HG03039 (cell line): Measurements from ENCODE around the gene BMAL2.

Source experiments
- ATAC-seq: cut with Tn5 transposase; IDR thresholded peaks from one replicate; pipeline ENCODE4 v1.9.1; 2021; ENCODE audit warnings: mild to moderate bottlenecking, moderate library complexity; ENCODE audit not compliant: unreplicated experiment

Gene BMAL2

DNA sequence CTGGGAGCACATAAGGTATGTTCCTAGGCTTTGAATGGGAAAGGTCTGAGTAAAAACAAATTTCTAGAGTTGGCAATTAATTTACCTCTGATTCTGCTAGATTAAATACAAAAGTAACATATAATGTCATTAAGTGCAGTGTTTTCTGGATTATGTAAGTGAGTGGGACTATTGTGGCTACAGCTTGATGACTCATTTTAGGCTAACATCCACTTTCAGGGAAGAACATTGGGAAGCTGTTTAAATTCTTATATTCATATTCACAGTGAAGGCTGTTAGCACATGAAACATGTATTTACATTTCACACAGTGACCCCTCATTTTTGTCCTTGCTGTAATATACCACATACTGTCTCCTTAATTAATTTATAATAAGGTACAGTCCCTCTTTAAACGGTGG, 13.2 kb upstream of the BMAL2 start:
- no peak for ATAC-seq

GRCh38 chr12:27319848-27320247, 12.8 kb upstream of the BMAL2 start:
- no peak for ATAC-seq

DNA sequence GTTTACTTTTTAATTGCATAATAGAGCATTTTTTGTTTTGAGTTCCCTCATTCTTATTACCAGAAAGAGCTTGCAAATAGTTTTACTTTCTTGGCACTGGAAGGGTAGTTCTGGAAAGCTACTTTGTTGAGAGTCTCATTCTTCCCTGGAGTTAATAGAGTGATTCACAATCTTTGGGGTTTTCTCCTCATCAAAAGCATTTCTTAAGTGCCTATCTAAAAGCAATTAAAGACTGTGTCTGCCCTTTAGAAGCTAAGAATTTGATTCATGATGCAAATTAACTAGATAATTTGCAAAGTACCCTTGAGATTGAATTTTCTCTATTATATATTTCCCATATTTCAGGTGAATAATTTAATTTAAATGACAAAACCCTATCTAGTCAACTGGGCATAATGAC, 8.1 kb upstream of the BMAL2 start:
- ATAC-seq, result no peak

GRCh38 chr12:27330846-27331245, 1.8 kb upstream of the BMAL2 start:
- ATAC-seq, result no peak

- peak; percentile 38 for ATAC-seq
Observed at GRCh38 chr12:27331291-27331926, 1.2 kb upstream of the BMAL2 start.

DNA sequence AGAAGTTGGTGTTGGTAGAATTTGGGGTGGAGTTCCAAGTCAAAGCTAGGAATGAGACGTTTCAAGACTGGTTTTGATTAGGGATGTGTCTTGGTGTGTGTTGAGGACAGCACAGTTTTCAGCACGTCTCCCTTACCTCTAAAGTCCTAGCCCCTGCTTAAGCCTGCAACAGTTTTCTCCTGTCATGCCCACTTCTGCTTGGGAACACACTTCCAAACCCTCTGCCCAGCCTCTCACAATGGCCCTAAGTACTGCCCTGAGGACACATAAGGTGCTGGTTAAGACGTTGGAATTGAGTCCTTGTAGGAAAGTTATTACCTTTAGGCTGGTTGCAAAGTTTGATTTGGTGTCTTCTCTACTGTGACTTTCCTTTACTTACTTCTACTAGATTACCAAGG, 710 bp upstream of the BMAL2 start:
- no peak for ATAC-seq

GRCh38 chr12:27332407-27332713, 276 bp upstream of the BMAL2 start:
- ATAC-seq, result no peak

GRCh38 chr12:27333403-27334009, 870 bp downstream of the BMAL2 start:
- ATAC-seq, result peak; percentile 30

GRCh38 chr12:27334042-27334720, 1.5 kb downstream of the BMAL2 start:
- no peak for ATAC-seq

GRCh38 chr12:27334721-27335082, 2.1 kb downstream of the BMAL2 start:
- no peak for ATAC-seq

GRCh38 chr12:27335364-27336281, 3.0 kb downstream of the BMAL2 start:
- no peak for ATAC-seq

- no peak for ATAC-seq
Observed at GRCh38 chr12:27336282-27336653, 3.6 kb downstream of the BMAL2 start.

DNA sequence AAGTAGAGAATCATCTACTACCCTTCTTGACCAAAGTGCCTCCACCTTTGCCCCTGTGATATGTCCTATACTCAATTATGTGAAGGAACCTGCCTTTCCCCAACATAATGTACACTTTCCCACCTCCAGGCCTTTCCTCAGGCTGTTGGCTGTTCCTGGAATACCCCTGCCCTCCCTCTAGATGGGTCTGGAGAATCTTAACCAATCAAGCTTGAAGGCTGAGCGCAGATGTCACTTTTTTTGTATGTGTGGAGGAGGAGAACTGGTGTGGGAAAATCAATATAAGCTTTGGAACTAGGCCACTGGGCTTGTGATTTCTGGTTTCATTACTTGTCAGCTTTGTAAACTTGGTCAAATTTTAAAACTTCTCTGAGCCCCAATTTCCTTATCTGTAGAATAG, 4.7 kb downstream of the BMAL2 start:
- no peak for ATAC-seq

- no peak for ATAC-seq
Observed at GRCh38 chr12:27338473-27338872, 5.8 kb downstream of the BMAL2 start.

DNA sequence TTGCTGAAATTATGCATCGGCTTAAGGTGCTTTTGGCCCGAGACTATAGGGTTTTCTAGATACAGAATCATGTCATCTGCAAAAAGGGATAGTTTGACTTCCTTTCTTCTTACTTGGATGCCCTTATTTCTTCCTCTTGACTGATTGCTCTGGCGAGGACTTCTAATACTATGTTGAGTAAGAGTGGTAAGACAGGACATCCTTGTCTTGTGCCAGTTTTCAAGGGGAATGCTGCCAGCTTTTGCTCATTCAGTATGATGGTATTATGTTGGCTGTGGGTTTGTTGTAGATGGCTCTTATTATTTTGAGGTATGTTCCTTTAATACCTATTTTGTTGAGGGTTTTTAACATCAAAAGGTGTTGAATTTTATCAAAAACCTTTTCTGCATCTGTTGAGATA, 8.3 kb downstream of the BMAL2 start:
- ATAC-seq, result no peak

DNA sequence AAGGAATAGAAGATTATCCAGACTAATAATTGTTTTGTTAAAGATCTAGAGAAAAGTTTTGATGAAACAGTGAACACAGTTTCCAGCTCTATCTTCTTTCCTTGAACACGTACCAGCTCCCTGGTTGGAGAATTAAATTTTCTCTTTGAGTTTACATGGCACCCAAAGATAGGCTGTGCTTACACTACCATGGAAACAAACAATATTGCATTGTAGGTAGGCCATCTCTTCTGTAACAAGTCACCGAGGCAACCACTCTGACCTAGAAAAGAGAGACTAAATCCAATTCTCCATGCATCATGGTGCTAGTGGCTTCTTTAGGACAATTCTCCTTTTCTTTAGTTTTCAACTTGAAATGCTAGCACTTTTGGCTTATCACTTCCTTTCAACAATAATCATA, 9.9 kb downstream of the BMAL2 start:
- ATAC-seq, result no peak

DNA sequence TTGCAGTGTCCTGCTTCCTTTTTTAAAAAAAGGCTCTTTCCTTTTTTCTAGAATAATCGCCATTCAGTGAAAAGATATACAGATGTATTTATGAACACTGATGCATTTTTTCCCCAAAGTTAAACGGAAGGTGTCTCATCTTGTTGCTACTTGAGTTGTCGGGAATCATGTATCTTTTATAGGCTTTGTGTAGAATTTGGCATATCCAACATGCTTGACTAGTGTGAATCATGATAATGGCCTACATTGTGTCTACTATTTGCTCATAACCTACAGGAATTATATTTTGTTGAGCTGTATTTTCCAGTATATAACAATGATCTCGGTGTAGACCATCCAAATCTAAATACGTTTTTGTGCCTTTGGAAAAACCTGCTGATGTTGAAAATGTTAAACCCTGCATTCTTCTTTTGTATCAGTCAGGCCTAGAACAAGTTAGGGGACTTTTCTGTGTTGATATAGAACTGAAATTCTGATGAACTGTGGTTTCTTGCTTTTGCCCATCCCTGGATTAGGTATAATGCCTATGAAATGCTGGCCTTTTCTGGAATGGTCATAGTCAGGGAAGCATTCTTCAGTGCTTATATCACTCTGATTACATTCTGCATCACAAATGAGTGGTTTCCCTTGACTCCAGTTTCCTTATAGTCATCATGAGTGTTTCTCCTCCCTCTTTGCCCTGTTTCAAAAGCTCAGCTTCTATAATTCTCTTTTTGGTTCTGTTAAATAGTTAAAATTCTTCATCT, 10.8 kb downstream of the BMAL2 start:
- no peak for ATAC-seq

DNA sequence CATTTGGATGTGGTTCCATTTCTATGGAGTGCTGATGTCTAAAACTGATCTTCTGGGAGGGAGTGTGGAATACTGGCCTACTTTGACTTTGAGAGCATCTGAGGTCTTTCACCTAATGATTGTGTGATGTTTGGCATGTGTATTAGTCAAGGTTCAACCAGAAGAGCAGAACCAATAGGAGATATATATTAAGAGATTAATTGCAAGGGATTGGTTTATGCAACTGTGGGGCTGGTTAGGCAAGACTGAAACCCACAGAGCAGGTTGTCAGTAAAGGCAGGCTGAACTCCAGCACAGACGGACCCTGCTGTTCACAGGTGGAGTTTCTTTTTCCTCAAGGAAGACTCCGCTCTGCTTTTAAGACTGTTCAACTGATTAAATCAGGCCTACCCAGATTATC, 11.6 kb downstream of the BMAL2 start:
- ATAC-seq, result no peak

GRCh38 chr12:27344760-27345159, 12.1 kb downstream of the BMAL2 start:
- ATAC-seq, result no peak

GRCh38 chr12:27345376-27345775, 12.7 kb downstream of the BMAL2 start:
- no peak for ATAC-seq

GRCh38 chr12:27347779-27348178, 15.1 kb downstream of the BMAL2 start:
- ATAC-seq, result no peak
